Osteocyte (in vitro differentiated cells): Measurements from ENCODE around the gene PPP2CA. TPM values are rescaled to one million over a fixed set of nuclear protein-coding genes. Genes with fewer than 3 reads are reported as not detected.
A peak's percentile ranks its signal among the peaks of the same experiment; 100 is the strongest.

Experiments used
- DNase-seq: peaks from one replicate; pipeline ENCODE4 v3.0.0; 2021; ENCODE audit warnings: mixed read lengths; ENCODE audit not compliant: unreplicated experiment; ENCODE audit errors: extremely low spot score
- H3K27ac Mint-ChIP-seq: one replicate; pipeline ENCODE4 v1.8.0; 2021; ENCODE audit warnings: mild to moderate bottlenecking, mixed read lengths; ENCODE audit not compliant: unreplicated experiment
- H3K27me3 Mint-ChIP-seq: one replicate; pipeline ENCODE4 v1.8.0; 2021; ENCODE audit warnings: mixed read lengths; ENCODE audit not compliant: unreplicated experiment
- H3K36me3 Mint-ChIP-seq: one replicate; pipeline ENCODE4 v1.8.0; 2021; ENCODE audit warnings: mixed read lengths; ENCODE audit not compliant: unreplicated experiment
- H3K4me1 Mint-ChIP-seq: one replicate; pipeline ENCODE4 v1.8.0; 2021; ENCODE audit warnings: mixed read lengths; ENCODE audit not compliant: unreplicated experiment
- H3K4me3 Mint-ChIP-seq: one replicate; pipeline ENCODE4 v1.8.0; 2021; ENCODE audit warnings: mild to moderate bottlenecking, moderate library complexity, mixed read lengths; ENCODE audit not compliant: unreplicated experiment
- H3K9me3 Mint-ChIP-seq: one replicate; pipeline ENCODE4 v1.8.0; 2021; ENCODE audit warnings: mixed read lengths; ENCODE audit not compliant: unreplicated experiment
- CTCF ChIP-seq: fragments of 200-600 bp; sonication (generic); IDR thresholded peaks from 2 replicates; pipeline ENCODE4 v1.5.0; 2021; ENCODE audit warnings: antibody characterized with exemption, mild to moderate bottlenecking, moderate library complexity
- total RNA-seq: library from RNA; stranded (reverse); gene quantifications from 2 replicates; pipeline ENCODE4 v1.2.1, GENCODE V29; 2021

The PPP2CA gene
- total RNA-seq, 1 donor from 2014 or later, result 117 TPM

GRCh38 chr5:134242146-134242545 lies 16.3 kb upstream of the PPP2CA start:
- Mint-ChIP-seq H3K4me1 (peaks cover 13% of the 10 kb centered on the region), H3K36me3 (no peaks in the 10 kb centered on the region), H3K27me3 (peaks cover 14% of the 10 kb centered on the region), H3K27ac (no peak overlapping the region), H3K9me3 (no peaks in the 10 kb centered on the region), H3K4me3 (no peak overlapping the region)
- TF ChIP-seq CTCF, result no peak
- DNase-seq, result no peak

- H3K27ac Mint-ChIP-seq, result no peak overlapping the region
- H3K9me3 Mint-ChIP-seq, result no peaks in the 10 kb centered on the region
- H3K27me3 Mint-ChIP-seq, result peaks cover 30% of the 10 kb centered on the region
- H3K4me3 Mint-ChIP-seq, result no peak overlapping the region
- H3K4me1 Mint-ChIP-seq, result peaks cover 11% of the 10 kb centered on the region
- no peak for TF ChIP-seq CTCF
- DNase-seq, result peak; percentile 21
- no peaks in the 10 kb centered on the region for H3K36me3 Mint-ChIP-seq
Measured at GRCh38 chr5:134240421-134240962, 14.6 kb upstream of the PPP2CA start.

GRCh38 chr5:134236820-134237219 lies 10.9 kb upstream of the PPP2CA start:
- Mint-ChIP-seq H3K4me3 (no peak overlapping the region), H3K4me1 (peaks cover 2% of the 10 kb centered on the region), H3K27me3 (peaks cover 36% of the 10 kb centered on the region), H3K36me3 (no peaks in the 10 kb centered on the region), H3K9me3 (no peaks in the 10 kb centered on the region), H3K27ac (no peak overlapping the region)
- TF ChIP-seq CTCF, result no peak
- peak; percentile 49 for DNase-seq

- H3K4me3 Mint-ChIP-seq, result no peak overlapping the region
- no peaks in the 10 kb centered on the region for H3K9me3 Mint-ChIP-seq
- H3K27ac Mint-ChIP-seq, result no peak overlapping the region
- H3K27me3 Mint-ChIP-seq, result peaks cover 36% of the 10 kb centered on the region
- no peak for DNase-seq
- TF ChIP-seq CTCF, result no peak
- peaks cover 2% of the 10 kb centered on the region for H3K4me1 Mint-ChIP-seq
- H3K36me3 Mint-ChIP-seq, result no peaks in the 10 kb centered on the region
Measured at GRCh38 chr5:134236318-134236717, 10.4 kb upstream of the PPP2CA start.

GRCh38 chr5:134228624-134229023 lies 2.8 kb upstream of the PPP2CA start:
- peaks cover 20% of the 10 kb centered on the region for H3K4me1 Mint-ChIP-seq
- TF ChIP-seq CTCF, result no peak
- H3K27me3 Mint-ChIP-seq, result no peaks in the 10 kb centered on the region
- no peak for DNase-seq
- no peak overlapping the region for H3K4me3 Mint-ChIP-seq
- no peak overlapping the region for H3K27ac Mint-ChIP-seq
- no peaks in the 10 kb centered on the region for H3K36me3 Mint-ChIP-seq
- no peaks in the 10 kb centered on the region for H3K9me3 Mint-ChIP-seq
